Measurements from ENCODE around the gene KCNK2. TPM values are rescaled to one million over a fixed set of nuclear protein-coding genes. Genes with fewer than 3 reads are reported as not detected.
A peak's percentile ranks its signal among the peaks of the same experiment; 100 is the strongest.

KCNK2 gene, protein sequence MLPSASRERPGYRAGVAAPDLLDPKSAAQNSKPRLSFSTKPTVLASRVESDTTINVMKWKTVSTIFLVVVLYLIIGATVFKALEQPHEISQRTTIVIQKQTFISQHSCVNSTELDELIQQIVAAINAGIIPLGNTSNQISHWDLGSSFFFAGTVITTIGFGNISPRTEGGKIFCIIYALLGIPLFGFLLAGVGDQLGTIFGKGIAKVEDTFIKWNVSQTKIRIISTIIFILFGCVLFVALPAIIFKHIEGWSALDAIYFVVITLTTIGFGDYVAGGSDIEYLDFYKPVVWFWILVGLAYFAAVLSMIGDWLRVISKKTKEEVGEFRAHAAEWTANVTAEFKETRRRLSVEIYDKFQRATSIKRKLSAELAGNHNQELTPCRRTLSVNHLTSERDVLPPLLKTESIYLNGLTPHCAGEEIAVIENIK
- not detected for total RNA-seq

DNA sequence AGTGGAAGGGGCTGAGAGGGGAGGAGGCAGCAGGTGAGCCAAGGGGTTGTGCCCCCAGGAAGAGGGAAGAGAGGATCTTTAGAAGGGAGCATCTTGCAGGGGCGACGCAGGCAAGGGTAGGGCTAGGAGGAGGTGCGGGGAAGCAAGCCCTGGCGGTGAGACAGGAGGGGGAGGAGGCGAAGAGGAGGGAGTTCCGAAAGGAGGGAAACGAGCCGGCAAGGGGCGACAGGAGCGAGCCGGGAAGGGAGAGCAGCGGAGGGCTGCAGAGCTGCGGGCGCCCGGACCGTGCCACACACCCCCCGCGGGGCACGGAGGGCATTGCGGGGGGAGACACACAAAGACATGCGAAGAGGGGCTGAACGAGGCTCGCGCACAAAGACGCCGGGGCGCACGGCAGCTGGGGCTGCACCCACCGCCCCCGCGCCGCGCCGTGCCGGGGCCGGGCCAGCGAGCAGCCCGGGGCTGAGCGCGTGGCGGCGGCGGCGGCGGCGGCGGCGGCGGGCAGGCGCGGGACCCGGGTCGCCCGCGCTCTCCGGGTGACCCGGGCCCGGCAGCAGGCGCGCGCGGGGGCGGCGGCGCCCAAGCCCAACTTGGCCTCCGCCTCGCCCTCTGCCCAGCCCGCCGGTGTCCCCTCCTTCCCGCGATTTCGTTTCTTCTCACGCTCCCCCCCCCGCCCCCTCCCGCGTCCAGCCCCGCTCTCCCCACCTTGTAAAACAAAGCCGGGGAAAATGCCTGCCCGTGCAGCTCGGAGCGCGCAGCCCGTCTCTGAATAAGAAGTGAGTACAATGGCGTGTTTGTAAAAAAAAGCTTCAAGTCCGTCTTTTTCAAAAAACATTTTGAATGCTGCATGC lies at the start of gene KCNK2:
TSS of gene KCNK2 (plus strand) at position 206 of the 851 bp plus-strand sequence. CDS start 649 bp downstream, outside the sequence.
- Mint-ChIP-seq H3K36me3 (ENCODE audit: low read depth) (no peaks in the 10 kb centered on the region), H3K27me3 (ENCODE audit: low read depth) (peaks cover 59% of the 10 kb centered on the region), H3K4me3 (peak within 1 kb of the TSS; percentile 51), H3K4me1 (ENCODE audit: low read depth) (peaks cover 16% of the 10 kb centered on the region), H3K27ac (no peak within 1 kb of the TSS), H3K9me3 (no peaks in the 10 kb centered on the region)
- intact Hi-C loops (cut with micrococcal nuclease): no loop called here
- CTCF ChIA-PET: no interaction called here
- DNase-seq: no peak

DNA sequence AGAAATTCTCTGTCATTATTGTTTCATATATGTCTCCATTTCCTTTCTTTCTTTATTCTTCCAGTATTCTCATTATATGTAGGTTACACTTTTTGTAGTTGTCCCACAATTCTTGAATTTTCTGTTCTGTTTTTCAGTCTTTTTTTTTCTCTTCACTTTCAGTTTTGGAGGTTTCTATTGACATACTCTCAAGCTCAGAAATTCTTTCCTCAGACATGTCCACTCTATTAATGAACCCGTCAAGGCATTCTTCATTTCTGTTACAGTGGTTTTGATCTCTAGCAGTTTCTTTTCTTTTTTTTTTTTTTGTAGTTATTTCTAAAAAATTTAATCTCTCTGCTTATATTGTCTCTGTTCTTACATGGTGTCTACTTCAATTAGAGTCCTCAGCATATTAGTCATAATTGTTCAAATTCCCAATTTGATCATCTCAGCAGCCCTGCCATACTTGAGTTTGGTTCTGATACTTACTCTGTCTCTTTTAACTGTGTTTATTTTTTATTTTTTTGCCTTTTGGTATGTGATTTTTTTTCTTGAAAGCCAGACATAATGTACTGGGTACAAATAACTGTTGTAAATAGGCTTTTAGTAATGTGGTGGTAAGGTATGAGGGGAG lies 49.5 kb upstream of the KCNK2 start:
- intact Hi-C loops (cut with micrococcal nuclease): no loop called here
- H3K4me1 Mint-ChIP-seq (ENCODE audit: low read depth): no peaks in the 10 kb centered on the region
- CTCF ChIA-PET: interaction anchor here (0.6 kb wide), 1 partner anchor 23 kb away, joined by 3 read pairs; no protein-coding TSS in a partner anchor
- no peak for DNase-seq
- peaks cover 28% of the 10 kb centered on the region for H3K27me3 Mint-ChIP-seq (ENCODE audit: low read depth)
- no peak overlapping the region for H3K4me3 Mint-ChIP-seq
- H3K9me3 Mint-ChIP-seq: no peaks in the 10 kb centered on the region
- H3K27ac Mint-ChIP-seq: no peak overlapping the region
- H3K36me3 Mint-ChIP-seq (ENCODE audit: low read depth): no peaks in the 10 kb centered on the region

- intact Hi-C loops (cut with micrococcal nuclease): loop anchor here (5.0 kb wide), 1 partner anchor 603 kb away; no protein-coding TSS in a partner anchor
These were observed 42.3 kb upstream of the KCNK2 start for GRCh38 chr1:215040190-215040589.

GRCh38 chr1:215043401-215043800 lies 39.1 kb upstream of the KCNK2 start:
- H3K9me3 Mint-ChIP-seq: no peaks in the 10 kb centered on the region
- peak; percentile 51 for DNase-seq

More at GRCh38 chr1:215040190-215040589, 42.3 kb upstream of the KCNK2 start:
- Mint-ChIP-seq H3K4me1 (ENCODE audit: low read depth) (peaks cover 3% of the 10 kb centered on the region), H3K9me3 (no peaks in the 10 kb centered on the region), H3K36me3 (ENCODE audit: low read depth) (no peaks in the 10 kb centered on the region), H3K4me3 (no peak overlapping the region), H3K27ac (no peak overlapping the region), H3K27me3 (ENCODE audit: low read depth) (peaks cover 25% of the 10 kb centered on the region)
- no peak for DNase-seq
- CTCF ChIA-PET: no interaction called here

DNA sequence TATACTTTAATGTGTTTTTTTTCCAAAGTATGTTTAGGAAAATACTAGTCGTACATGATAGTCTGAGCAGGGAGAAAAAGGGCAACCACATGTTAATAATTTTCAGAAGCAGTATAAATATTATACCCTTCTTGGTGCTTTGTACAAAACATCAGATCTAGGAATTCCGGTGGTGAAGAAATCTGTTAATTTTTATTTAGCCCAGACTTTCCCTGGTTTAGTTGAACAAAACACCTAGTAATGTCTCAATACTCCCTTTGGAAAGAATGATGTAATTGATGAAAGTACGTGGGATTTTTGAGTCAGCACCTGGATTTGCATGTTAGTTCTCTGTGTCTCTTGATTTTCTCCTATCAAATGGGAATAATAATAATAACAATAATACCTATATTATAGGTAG lies 38.4 kb upstream of the KCNK2 start:
- Mint-ChIP-seq H3K4me3 (no peak overlapping the region), H3K27me3 (ENCODE audit: low read depth) (peaks cover 19% of the 10 kb centered on the region), H3K9me3 (no peaks in the 10 kb centered on the region), H3K27ac (no peak overlapping the region), H3K36me3 (ENCODE audit: low read depth) (no peaks in the 10 kb centered on the region), H3K4me1 (ENCODE audit: low read depth) (peaks cover 3% of the 10 kb centered on the region)
- no peak for DNase-seq
- intact Hi-C loops (cut with micrococcal nuclease): loop anchor here (5.0 kb wide), 1 partner anchor 607 kb away; no protein-coding TSS in a partner anchor
- CTCF ChIA-PET: no interaction called here

More at GRCh38 chr1:215043401-215043800, 39.1 kb upstream of the KCNK2 start:
- intact Hi-C loops (cut with micrococcal nuclease): loop anchor here (5.0 kb wide), 1 partner anchor 606 kb away; no protein-coding TSS in a partner anchor
- H3K27ac Mint-ChIP-seq: no peak overlapping the region
- H3K27me3 Mint-ChIP-seq (ENCODE audit: low read depth): peaks cover 23% of the 10 kb centered on the region
- no peaks in the 10 kb centered on the region for H3K36me3 Mint-ChIP-seq (ENCODE audit: low read depth)
- H3K4me1 Mint-ChIP-seq (ENCODE audit: low read depth): peaks cover 3% of the 10 kb centered on the region
- no peak overlapping the region for H3K4me3 Mint-ChIP-seq
- CTCF ChIA-PET: no interaction called here

- intact Hi-C loops (cut with micrococcal nuclease): no loop called here
- Mint-ChIP-seq H3K27me3 (ENCODE audit: low read depth) (peaks cover 13% of the 10 kb centered on the region), H3K4me3 (no peak overlapping the region), H3K27ac (no peak overlapping the region), H3K4me1 (ENCODE audit: low read depth) (peaks cover 3% of the 10 kb centered on the region), H3K36me3 (ENCODE audit: low read depth) (no peaks in the 10 kb centered on the region), H3K9me3 (no peaks in the 10 kb centered on the region)
- DNase-seq: no peak
- CTCF ChIA-PET: no interaction called here
These were observed 36.7 kb upstream of the KCNK2 start for GRCh38 chr1:215045698-215046308.

- Mint-ChIP-seq H3K9me3 (no peaks in the 10 kb centered on the region), H3K27ac (no peak overlapping the region), H3K4me1 (ENCODE audit: low read depth) (no peaks in the 10 kb centered on the region), H3K4me3 (no peak overlapping the region), H3K27me3 (ENCODE audit: low read depth) (peaks cover 20% of the 10 kb centered on the region), H3K36me3 (ENCODE audit: low read depth) (no peaks in the 10 kb centered on the region)
- intact Hi-C loops (cut with micrococcal nuclease): no loop called here
- CTCF ChIA-PET: no interaction called here
- DNase-seq: no peak
These were observed 30.1 kb upstream of the KCNK2 start for GRCh38 chr1:215052256-215053015.

DNA sequence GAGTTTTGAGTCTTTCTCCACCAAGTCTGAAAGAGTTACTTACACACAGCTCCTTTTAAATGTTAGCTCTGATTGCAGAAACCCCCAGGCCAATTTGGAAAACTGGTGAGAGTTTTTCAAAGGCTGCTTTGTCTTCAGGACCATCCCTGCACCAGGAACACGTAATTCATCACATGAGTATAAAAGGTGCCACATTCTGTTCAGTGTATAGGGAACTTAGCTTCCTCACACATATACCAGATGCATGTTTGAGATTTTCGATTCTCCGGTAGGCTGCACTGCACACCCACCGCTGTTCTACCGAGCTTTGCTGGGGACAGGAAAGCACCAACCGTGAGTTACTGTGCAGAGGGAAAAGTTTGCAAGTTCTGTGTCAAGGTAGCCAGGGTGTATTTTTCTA lies 28.3 kb upstream of the KCNK2 start:
- no peaks in the 10 kb centered on the region for H3K4me1 Mint-ChIP-seq (ENCODE audit: low read depth)
- H3K4me3 Mint-ChIP-seq: no peak overlapping the region
- intact Hi-C loops (cut with micrococcal nuclease): no loop called here
- peaks cover 20% of the 10 kb centered on the region for H3K27me3 Mint-ChIP-seq (ENCODE audit: low read depth)
- H3K27ac Mint-ChIP-seq: no peak overlapping the region
- H3K9me3 Mint-ChIP-seq: no peaks in the 10 kb centered on the region
- H3K36me3 Mint-ChIP-seq (ENCODE audit: low read depth): no peaks in the 10 kb centered on the region
- CTCF ChIA-PET: no interaction called here
- DNase-seq: no peak

GRCh38 chr1:215055281-215055935 lies 27.1 kb upstream of the KCNK2 start:
- H3K27me3 Mint-ChIP-seq (ENCODE audit: low read depth): peaks cover 18% of the 10 kb centered on the region
- CTCF ChIA-PET: no interaction called here
- H3K36me3 Mint-ChIP-seq (ENCODE audit: low read depth): no peaks in the 10 kb centered on the region
- H3K4me3 Mint-ChIP-seq: no peak overlapping the region
- no peak overlapping the region for H3K27ac Mint-ChIP-seq
- no peak for DNase-seq
- no peaks in the 10 kb centered on the region for H3K4me1 Mint-ChIP-seq (ENCODE audit: low read depth)
- no peaks in the 10 kb centered on the region for H3K9me3 Mint-ChIP-seq
- intact Hi-C loops (cut with micrococcal nuclease): no loop called here

DNA sequence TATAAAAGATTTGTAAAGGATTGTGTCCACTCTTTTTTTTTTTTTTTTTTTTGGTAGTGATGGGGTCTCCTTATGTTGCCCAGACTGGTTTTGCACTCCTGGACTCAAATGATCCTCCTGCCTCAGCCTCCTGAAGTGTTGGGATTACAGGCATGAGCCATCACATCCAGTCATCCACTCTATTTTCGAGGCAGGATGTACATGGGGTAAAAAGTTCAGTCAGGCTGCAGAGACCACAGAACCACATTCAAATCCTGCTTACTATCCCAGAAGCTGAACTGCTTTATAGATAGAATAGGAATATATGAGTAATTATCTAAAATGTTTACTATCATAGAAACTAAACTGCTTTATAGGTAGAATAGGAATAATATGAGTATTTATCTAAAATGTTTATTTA lies 26.0 kb upstream of the KCNK2 start:
- H3K4me3 Mint-ChIP-seq: no peak overlapping the region
- H3K9me3 Mint-ChIP-seq: no peaks in the 10 kb centered on the region
- intact Hi-C loops (cut with micrococcal nuclease): no loop called here
- H3K27ac Mint-ChIP-seq: no peak overlapping the region
- CTCF ChIA-PET: interaction anchor here (1.0 kb wide), 1 partner anchor 428 kb away, joined by 3 read pairs; no protein-coding TSS in a partner anchor
- no peaks in the 10 kb centered on the region for H3K4me1 Mint-ChIP-seq (ENCODE audit: low read depth)
- no peaks in the 10 kb centered on the region for H3K36me3 Mint-ChIP-seq (ENCODE audit: low read depth)
- H3K27me3 Mint-ChIP-seq (ENCODE audit: low read depth): peaks cover 14% of the 10 kb centered on the region
- DNase-seq: no peak

DNA sequence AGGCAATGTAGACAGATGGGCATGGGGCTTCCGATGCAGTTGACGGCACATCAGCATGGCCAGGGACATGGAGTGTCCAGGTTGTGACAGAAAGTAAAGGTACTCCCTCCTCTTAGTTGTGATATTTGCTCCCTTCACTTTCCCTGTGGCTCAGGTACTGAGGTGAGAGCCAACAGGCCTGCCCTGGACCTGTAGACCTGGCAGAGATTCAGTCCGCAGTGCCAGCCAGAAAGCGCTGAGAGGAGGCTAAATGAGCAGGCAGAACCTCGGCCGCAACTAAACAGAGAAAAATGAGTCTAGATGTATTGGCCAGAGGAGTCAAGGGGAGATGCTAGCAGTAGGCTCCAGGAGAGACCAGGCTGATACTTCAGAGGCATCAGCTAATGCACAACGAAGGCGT lies 22.6 kb upstream of the KCNK2 start:
- intact Hi-C loops (cut with micrococcal nuclease): no loop called here
- CTCF ChIA-PET: no interaction called here
- Mint-ChIP-seq H3K27me3 (ENCODE audit: low read depth) (peaks cover 11% of the 10 kb centered on the region), H3K9me3 (no peaks in the 10 kb centered on the region), H3K4me3 (no peak overlapping the region), H3K36me3 (ENCODE audit: low read depth) (no peaks in the 10 kb centered on the region), H3K4me1 (ENCODE audit: low read depth) (no peaks in the 10 kb centered on the region), H3K27ac (no peak overlapping the region)
- no peak for DNase-seq
